Measurements from ENCODE around the gene FGB.

GRCh38 chr4:154603033-154603943 is 40.5 kb downstream of the FGB start:
- TF ChIP-seq, protein P1, sequence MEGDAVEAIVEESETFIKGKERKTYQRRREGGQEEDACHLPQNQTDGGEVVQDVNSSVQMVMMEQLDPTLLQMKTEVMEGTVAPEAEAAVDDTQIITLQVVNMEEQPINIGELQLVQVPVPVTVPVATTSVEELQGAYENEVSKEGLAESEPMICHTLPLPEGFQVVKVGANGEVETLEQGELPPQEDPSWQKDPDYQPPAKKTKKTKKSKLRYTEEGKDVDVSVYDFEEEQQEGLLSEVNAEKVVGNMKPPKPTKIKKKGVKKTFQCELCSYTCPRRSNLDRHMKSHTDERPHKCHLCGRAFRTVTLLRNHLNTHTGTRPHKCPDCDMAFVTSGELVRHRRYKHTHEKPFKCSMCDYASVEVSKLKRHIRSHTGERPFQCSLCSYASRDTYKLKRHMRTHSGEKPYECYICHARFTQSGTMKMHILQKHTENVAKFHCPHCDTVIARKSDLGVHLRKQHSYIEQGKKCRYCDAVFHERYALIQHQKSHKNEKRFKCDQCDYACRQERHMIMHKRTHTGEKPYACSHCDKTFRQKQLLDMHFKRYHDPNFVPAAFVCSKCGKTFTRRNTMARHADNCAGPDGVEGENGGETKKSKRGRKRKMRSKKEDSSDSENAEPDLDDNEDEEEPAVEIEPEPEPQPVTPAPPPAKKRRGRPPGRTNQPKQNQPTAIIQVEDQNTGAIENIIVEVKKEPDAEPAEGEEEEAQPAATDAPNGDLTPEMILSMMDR (IDR thresholded peaks at IDR 0.05): no peak
- TF ChIP-seq EZH2 (IDR thresholded peaks at IDR 0.05; ENCODE audit: borderline replicate concordance, insufficient read depth, low read depth, low read length, poor library complexity, severe bottlenecking): no peak
